GM21447 (cell line): ENCODE measurements around the gene ST3GAL6.
"Not testable (repeated sequence)": the region's sequence is repeated elsewhere in the genome, so short reads cannot be mapped to it uniquely, and the experiment has no call there.

Experiments used
- ATAC-seq: cut with Tn5 transposase; IDR thresholded peaks from one replicate; pipeline ENCODE4 v1.9.1; 2021; ENCODE audit not compliant: unreplicated experiment

The ST3GAL6 gene

GRCh38 chr3:98799479-98799878, 36.3 kb downstream of the ST3GAL6 start:
- no peak for ATAC-seq

- ATAC-seq, result no peak
Observed at GRCh38 chr3:98800401-98800800, 37.3 kb downstream of the ST3GAL6 start.

GRCh38 chr3:98801043-98801747, 38.1 kb downstream of the ST3GAL6 start:
- no peak for ATAC-seq

- no peak for ATAC-seq
Observed at GRCh38 chr3:98805571-98805970, 42.4 kb downstream of the ST3GAL6 start.

- ATAC-seq, result no peak
Observed at GRCh38 chr3:98806521-98806920, 43.4 kb downstream of the ST3GAL6 start.

GRCh38 chr3:98807011-98807410, 43.9 kb downstream of the ST3GAL6 start:
- ATAC-seq, result no peak

GRCh38 chr3:98807561-98807960, 44.4 kb downstream of the ST3GAL6 start:
- ATAC-seq, result no peak

- ATAC-seq, result no peak
Observed at GRCh38 chr3:98808071-98808470, 44.9 kb downstream of the ST3GAL6 start.

- ATAC-seq, result no peak
Observed at GRCh38 chr3:98809557-98809956, 46.4 kb downstream of the ST3GAL6 start.

GRCh38 chr3:98811048-98811447, 47.9 kb downstream of the ST3GAL6 start:
- no peak for ATAC-seq

GRCh38 chr3:98812851-98813374, 49.8 kb downstream of the ST3GAL6 start:
- ATAC-seq, result peak; percentile 56

GRCh38 chr3:98814817-98815420, 51.8 kb downstream of the ST3GAL6 start:
- no peak for ATAC-seq

- peak; percentile 74 for ATAC-seq
Observed at GRCh38 chr3:98817547-98818041, 54.5 kb downstream of the ST3GAL6 start.

- ATAC-seq, result no peak
Observed at GRCh38 chr3:98821063-98821462, 57.9 kb downstream of the ST3GAL6 start.

- no peak for ATAC-seq
Observed at GRCh38 chr3:98823791-98824190, 60.7 kb downstream of the ST3GAL6 start.

- ATAC-seq, result no peak
Observed at GRCh38 chr3:98824256-98824655, 61.1 kb downstream of the ST3GAL6 start.

- ATAC-seq, result no peak
Observed at GRCh38 chr3:98826126-98826525, 63.0 kb downstream of the ST3GAL6 start.

GRCh38 chr3:98827221-98827920, 64.2 kb downstream of the ST3GAL6 start:
- ATAC-seq, result no peak

- ATAC-seq, result no peak
Observed at GRCh38 chr3:98829246-98829832, 66.2 kb downstream of the ST3GAL6 start.

- not testable (repeated sequence) for ATAC-seq
Observed at GRCh38 chr3:98831060-98831459, 67.9 kb downstream of the ST3GAL6 start.

GRCh38 chr3:98839846-98840245, 76.7 kb downstream of the ST3GAL6 start:
- ATAC-seq, result no peak
